A549 (cell line): ENCODE measurements around the gene QSOX1.

Source experiments
- EP300 ChIP-seq, 2 experiments: fragments of >200 bp; sonication (Bioruptor Twin); formaldehyde crosslinking; IDR thresholded peaks; 2 replicates in 1 of 2; 3 replicates in 1 of 2; pipeline ENCODE4 v1.6.1; 2016 to 2017
- JUN ChIP-seq, 2 experiments: fragments of >200 bp; sonication (Bioruptor Twin); formaldehyde crosslinking; IDR thresholded peaks; 2 replicates in 1 of 2; 3 replicates in 1 of 2; pipeline ENCODE4 v1.6.1; 2016 to 2017
- TF ChIP-seq, protein P1 (sequence below): fragments of >200 bp; sonication (Bioruptor Twin); formaldehyde crosslinking; IDR thresholded peaks from 3 replicates; pipeline ENCODE4 v1.5.1; 2016
- TF ChIP-seq, protein P2 (sequence below): IDR thresholded peaks from 2 replicates; pipeline ENCODE4 v1.6.1; 2012; ENCODE audit warnings: low read depth, borderline replicate concordance

DNA sequence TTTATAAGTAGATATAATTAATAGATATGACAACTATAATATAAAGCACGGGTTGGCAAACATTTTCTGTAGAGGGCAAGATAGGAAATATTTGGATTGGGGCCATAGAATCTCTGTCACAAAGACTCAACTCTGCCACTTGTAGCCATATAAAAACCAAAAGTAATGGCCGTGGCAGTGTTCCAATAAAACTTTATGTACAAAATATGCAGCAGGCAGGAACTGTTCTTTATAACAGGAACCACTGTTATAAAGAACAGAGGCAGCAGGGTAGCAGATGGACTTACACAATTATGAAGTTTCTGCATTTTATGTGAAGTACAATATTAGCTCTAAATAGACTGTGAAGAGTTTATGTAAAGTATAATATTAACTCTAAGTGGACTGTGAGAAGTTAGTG lies 16.9 kb upstream of the QSOX1 start:
- TF ChIP-seq, protein P1, sequence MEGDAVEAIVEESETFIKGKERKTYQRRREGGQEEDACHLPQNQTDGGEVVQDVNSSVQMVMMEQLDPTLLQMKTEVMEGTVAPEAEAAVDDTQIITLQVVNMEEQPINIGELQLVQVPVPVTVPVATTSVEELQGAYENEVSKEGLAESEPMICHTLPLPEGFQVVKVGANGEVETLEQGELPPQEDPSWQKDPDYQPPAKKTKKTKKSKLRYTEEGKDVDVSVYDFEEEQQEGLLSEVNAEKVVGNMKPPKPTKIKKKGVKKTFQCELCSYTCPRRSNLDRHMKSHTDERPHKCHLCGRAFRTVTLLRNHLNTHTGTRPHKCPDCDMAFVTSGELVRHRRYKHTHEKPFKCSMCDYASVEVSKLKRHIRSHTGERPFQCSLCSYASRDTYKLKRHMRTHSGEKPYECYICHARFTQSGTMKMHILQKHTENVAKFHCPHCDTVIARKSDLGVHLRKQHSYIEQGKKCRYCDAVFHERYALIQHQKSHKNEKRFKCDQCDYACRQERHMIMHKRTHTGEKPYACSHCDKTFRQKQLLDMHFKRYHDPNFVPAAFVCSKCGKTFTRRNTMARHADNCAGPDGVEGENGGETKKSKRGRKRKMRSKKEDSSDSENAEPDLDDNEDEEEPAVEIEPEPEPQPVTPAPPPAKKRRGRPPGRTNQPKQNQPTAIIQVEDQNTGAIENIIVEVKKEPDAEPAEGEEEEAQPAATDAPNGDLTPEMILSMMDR = no peak
- TF ChIP-seq JUN (IDR thresholded peaks at IDR 0.05) = no peak
- TF ChIP-seq EP300 (IDR thresholded peaks at IDR 0.05) = no peak
- TF ChIP-seq, protein P2, sequence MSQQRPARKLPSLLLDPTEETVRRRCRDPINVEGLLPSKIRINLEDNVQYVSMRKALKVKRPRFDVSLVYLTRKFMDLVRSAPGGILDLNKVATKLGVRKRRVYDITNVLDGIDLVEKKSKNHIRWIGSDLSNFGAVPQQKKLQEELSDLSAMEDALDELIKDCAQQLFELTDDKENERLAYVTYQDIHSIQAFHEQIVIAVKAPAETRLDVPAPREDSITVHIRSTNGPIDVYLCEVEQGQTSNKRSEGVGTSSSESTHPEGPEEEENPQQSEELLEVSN = no peak
